K562 (cell line): ENCODE data around the gene DNAJC25. TPM values are rescaled to one million over a fixed set of nuclear protein-coding genes. Genes with fewer than 3 reads are reported as not detected.

ENCODE experiments used
- DPF2 ChIP-seq: fragments of 450-650 bp; IDR thresholded peaks from 2 replicates; pipeline ENCODE4 v1.6.1; 2016
- E2F3 ChIP-seq: fragments of 250-450 bp; sonication (Bioruptor Pico); IDR thresholded peaks from 2 replicates; pipeline ENCODE4 v1.4.0; 2020; ENCODE audit warnings: mild to moderate bottlenecking
- HDAC6 ChIP-seq: IDR thresholded peaks from 2 replicates; pipeline ENCODE4 v1.6.1; 2012; ENCODE audit warnings: low read depth, mild to moderate bottlenecking, control low read depth, inconsistent platforms, low read length, moderate library complexity
- LEF1 ChIP-seq: fragments of 450-650 bp; IDR thresholded peaks from 2 replicates; pipeline ENCODE4 v1.6.1; 2016; ENCODE audit warnings: mild to moderate bottlenecking
- MCM5 ChIP-seq: fragments of 450-650 bp; IDR thresholded peaks from 2 replicates; pipeline ENCODE4 v1.6.1; 2016; ENCODE audit warnings: low read depth
- NR2C2 ChIP-seq, 2 experiments: fragments of 200-800 bp in 1 of 2; sonication (Bioruptor generic) in 1 of 2; sonication (generic) in 1 of 2; formaldehyde crosslinking in 1 of 2; IDR thresholded peaks; 2 replicates each; pipeline versions ENCODE4 v1.6.1 to v1.8.0; 2016 to 2022; ENCODE audit warnings: mild to moderate bottlenecking in 1 of 2, missing compliant biosample characterization in 1 of 2, missing genetic modification characterization in 1 of 2, missing genetic modification reagents in 1 of 2
- PHB2 ChIP-seq: fragments of 450-650 bp; IDR thresholded peaks from 2 replicates; pipeline ENCODE4 v1.6.1; 2017; ENCODE audit warnings: low read depth
- PML ChIP-seq: IDR thresholded peaks from 2 replicates; pipeline ENCODE4 v1.6.1; 2012; ENCODE audit warnings: low read length, inconsistent platforms
- SMARCA4 ChIP-seq: fragments of 450-650 bp; IDR thresholded peaks from 2 replicates; pipeline ENCODE4 v1.6.1; 2016
- SREBF2 ChIP-seq: sonication (generic); formaldehyde crosslinking; IDR thresholded peaks from 2 replicates; pipeline ENCODE4 v1.4.0; 2020; ENCODE audit warnings: mild to moderate bottlenecking, missing genetic modification reagents
- SUPT5H ChIP-seq: fragments of 450-650 bp; IDR thresholded peaks from 2 replicates; pipeline ENCODE4 v1.6.1; 2016
- ZBTB8A ChIP-seq: fragments of 450-650 bp; IDR thresholded peaks from 2 replicates; pipeline ENCODE4 v1.6.1; 2018; ENCODE audit warnings: mild to moderate bottlenecking, moderate library complexity; ENCODE audit not compliant: partially characterized antibody
- ZKSCAN1 ChIP-seq: fragments of 150-350 bp; IDR thresholded peaks from 2 replicates; pipeline ENCODE4 v1.6.1; 2016; ENCODE audit warnings: low read depth, low read length
- ZNF23 ChIP-seq: fragments of 250-450 bp; sonication (Bioruptor Pico); IDR thresholded peaks from 2 replicates; pipeline ENCODE4 v1.4.0; 2020; ENCODE audit warnings: mild to moderate bottlenecking
- ZNF584 ChIP-seq: fragments of 200-800 bp; sonication (Bioruptor generic); IDR thresholded peaks from 2 replicates; pipeline ENCODE4 v1.6.1; 2016; ENCODE audit warnings: low read depth, mild to moderate bottlenecking, missing genetic modification characterization, missing compliant biosample characterization
- polyA plus RNA-seq, 8 experiments: library from polyadenylated mRNA; depleted of rRNA in 4 of 8; stranded (reverse) in 5 of 8; unstranded in 3 of 8; fragments of >200 nt; fragmentation: Nextera tagmentation in 2 of 8; fragmentation: Illumina TruSeq in 1 of 8; extraction: Ambion mirVana in 2 of 8; extraction: Trizol in 1 of 8; gene quantifications; 2 replicates each; pipeline versions ENCODE4 v1.2.1 to v1.2.3, GENCODE V29; 2011 to 2014; ENCODE audit warnings: inconsistent platforms in 1 of 8, missing spikeins in 1 of 8
- total RNA-seq, 7 experiments: library from RNA; depleted of rRNA in 6 of 7; stranded (reverse); fragments of >200 nt in 6 of 7; fragmentation: Illumina TruSeq in 2 of 7; extraction: Trizol in 2 of 7; gene quantifications; 2 replicates each; pipeline versions ENCODE4 v1.2.1 to v1.2.3, GENCODE V29; 2011 to 2021; ENCODE audit warnings: low replicate concordance in 1 of 7
- TF ChIP-seq, protein P1 (sequence below): fragments of 250-450 bp; sonication (Bioruptor Pico); IDR thresholded peaks from 2 replicates; pipeline ENCODE4 v1.8.0; 2022; ENCODE audit warnings: inconsistent platforms
- TF ChIP-seq, protein P2 (sequence below): fragments of 450-650 bp; IDR thresholded peaks from 2 replicates; pipeline ENCODE4 v1.6.1; 2018; ENCODE audit not compliant: partially characterized antibody
- TF ChIP-seq, protein P3 (sequence below), 2 experiments: fragments of 450-650 bp in 1 of 2; sonication (generic) in 1 of 2; formaldehyde crosslinking; conservative IDR thresholded peaks; 2 replicates each; pipeline versions ENCODE4 v1.4.0 to v1.8.1; 2020 to 2022; ENCODE audit warnings: mild to moderate bottlenecking in 1 of 2, missing genetic modification reagents in 1 of 2
- TF ChIP-seq, protein P4 (sequence below): sonication (generic); formaldehyde crosslinking; IDR thresholded peaks from 2 replicates; pipeline ENCODE4 v1.8.0; 2023; ENCODE audit warnings: mild to moderate bottlenecking, missing genetic modification reagents

Gene DNAJC25
- total and polyA plus RNA-seq, 9 of the 15 experiments (the other 6 are each of a cell fraction or from before 2014, with no cell fraction given) = 3.7 to 11.2 (median 7.1) TPM

DNA sequence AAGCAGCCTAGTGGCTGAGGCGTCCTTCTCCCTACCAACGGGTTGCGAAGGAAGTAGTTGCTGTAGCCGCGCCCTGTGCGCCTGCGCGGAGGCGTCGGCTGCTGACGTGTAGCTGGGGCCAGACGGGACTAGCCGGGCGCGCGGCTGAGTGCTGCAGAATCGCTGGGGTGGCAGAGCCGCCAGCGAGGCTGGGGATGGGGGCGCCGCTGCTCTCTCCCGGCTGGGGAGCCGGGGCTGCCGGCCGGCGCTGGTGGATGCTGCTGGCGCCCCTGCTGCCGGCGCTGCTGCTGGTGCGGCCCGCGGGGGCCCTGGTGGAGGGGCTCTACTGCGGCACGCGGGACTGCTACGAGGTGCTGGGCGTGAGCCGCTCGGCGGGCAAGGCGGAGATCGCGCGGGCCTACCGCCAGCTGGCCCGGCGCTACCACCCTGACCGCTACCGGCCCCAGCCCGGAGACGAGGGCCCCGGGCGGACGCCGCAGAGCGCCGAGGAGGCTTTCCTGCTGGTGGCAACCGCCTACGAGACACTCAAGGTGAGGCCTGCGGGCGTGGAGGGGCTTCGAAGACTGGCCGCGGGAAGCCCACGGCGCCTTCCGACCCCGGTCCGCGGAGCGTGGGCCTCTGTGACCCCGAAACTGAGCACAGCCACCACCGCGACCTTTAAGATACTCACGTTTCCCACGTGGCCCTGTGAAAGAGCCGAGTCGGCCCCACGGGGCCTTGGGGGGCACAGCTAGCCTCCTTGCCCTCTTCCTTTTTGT is at the start of gene DNAJC25 (continued):
- TF ChIP-seq PML (peak; percentile 77; the same call in 1 of the 2 replicates), E2F3 (CRISPR knock-in tag) (no peak), NR2C2 (CRISPR knock-in tag; IDR thresholded peaks at IDR 0.05) (peak; percentile 77), NR2C2 (tag; IDR thresholded peaks at IDR 0.05) (peak; percentile 91), LEF1 (no peak), SUPT5H (peak; percentile 82), ZNF584 (CRISPR knock-in tag) (0 out of 2 replicates have a peak, but pooled peaks have one; percentile 50), HDAC6 (no peak), SREBF2 (no peak), MCM5 (no peak), DPF2 (no peak), ZBTB8A (no peak), SMARCA4 (no peak), ZNF23 (no peak), PHB2 (no peak), ZKSCAN1 (no peak)
- TF ChIP-seq, protein P1, sequence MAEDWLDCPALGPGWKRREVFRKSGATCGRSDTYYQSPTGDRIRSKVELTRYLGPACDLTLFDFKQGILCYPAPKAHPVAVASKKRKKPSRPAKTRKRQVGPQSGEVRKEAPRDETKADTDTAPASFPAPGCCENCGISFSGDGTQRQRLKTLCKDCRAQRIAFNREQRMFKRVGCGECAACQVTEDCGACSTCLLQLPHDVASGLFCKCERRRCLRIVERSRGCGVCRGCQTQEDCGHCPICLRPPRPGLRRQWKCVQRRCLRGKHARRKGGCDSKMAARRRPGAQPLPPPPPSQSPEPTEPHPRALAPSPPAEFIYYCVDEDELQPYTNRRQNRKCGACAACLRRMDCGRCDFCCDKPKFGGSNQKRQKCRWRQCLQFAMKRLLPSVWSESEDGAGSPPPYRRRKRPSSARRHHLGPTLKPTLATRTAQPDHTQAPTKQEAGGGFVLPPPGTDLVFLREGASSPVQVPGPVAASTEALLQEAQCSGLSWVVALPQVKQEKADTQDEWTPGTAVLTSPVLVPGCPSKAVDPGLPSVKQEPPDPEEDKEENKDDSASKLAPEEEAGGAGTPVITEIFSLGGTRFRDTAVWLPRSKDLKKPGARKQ = no peak
- TF ChIP-seq, protein P2, sequence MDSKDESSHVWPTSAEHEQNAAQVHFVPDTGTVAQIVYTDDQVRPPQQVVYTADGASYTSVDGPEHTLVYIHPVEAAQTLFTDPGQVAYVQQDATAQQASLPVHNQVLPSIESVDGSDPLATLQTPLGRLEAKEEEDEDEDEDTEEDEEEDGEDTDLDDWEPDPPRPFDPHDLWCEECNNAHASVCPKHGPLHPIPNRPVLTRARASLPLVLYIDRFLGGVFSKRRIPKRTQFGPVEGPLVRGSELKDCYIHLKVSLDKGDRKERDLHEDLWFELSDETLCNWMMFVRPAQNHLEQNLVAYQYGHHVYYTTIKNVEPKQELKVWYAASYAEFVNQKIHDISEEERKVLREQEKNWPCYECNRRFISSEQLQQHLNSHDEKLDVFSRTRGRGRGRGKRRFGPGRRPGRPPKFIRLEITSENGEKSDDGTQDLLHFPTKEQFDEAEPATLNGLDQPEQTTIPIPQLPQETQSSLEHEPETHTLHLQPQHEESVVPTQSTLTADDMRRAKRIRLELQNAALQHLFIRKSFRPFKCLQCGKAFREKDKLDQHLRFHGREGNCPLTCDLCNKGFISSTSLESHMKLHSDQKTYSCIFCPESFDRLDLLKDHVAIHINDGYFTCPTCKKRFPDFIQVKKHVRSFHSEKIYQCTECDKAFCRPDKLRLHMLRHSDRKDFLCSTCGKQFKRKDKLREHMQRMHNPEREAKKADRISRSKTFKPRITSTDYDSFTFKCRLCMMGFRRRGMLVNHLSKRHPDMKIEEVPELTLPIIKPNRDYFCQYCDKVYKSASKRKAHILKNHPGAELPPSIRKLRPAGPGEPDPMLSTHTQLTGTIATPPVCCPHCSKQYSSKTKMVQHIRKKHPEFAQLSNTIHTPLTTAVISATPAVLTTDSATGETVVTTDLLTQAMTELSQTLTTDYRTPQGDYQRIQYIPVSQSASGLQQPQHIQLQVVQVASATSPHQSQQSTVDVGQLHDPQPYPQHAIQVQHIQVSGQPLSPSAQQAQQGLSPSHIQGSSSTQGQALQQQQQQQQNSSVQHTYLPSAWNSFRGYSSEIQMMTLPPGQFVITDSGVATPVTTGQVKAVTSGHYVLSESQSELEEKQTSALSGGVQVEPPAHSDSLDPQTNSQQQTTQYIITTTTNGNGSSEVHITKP = peak; percentile 2
- TF ChIP-seq, protein P3, sequence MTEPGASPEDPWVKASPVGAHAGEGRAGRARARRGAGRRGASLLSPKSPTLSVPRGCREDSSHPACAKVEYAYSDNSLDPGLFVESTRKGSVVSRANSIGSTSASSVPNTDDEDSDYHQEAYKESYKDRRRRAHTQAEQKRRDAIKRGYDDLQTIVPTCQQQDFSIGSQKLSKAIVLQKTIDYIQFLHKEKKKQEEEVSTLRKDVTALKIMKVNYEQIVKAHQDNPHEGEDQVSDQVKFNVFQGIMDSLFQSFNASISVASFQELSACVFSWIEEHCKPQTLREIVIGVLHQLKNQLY (CRISPR knock-in tag; conservative IDR thresholded peaks at IDR 0.05) = no peak
- TF ChIP-seq, protein P4, sequence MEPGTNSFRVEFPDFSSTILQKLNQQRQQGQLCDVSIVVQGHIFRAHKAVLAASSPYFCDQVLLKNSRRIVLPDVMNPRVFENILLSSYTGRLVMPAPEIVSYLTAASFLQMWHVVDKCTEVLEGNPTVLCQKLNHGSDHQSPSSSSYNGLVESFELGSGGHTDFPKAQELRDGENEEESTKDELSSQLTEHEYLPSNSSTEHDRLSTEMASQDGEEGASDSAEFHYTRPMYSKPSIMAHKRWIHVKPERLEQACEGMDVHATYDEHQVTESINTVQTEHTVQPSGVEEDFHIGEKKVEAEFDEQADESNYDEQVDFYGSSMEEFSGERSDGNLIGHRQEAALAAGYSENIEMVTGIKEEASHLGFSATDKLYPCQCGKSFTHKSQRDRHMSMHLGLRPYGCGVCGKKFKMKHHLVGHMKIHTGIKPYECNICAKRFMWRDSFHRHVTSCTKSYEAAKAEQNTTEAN (CRISPR knock-in tag) = no peak
